H1 (cell line): ENCODE measurements around the gene AHNAK2. TPM values are rescaled to one million over a fixed set of nuclear protein-coding genes. Genes with fewer than 3 reads are reported as not detected.

Experiments
- polyA plus RNA-seq, 7 experiments: library from polyadenylated mRNA; depleted of rRNA in 3 of 7; stranded (reverse) in 5 of 7; unstranded in 2 of 7; fragments of >200 nt in 5 of 7; fragments of 200-250 nt in 2 of 7; gene quantifications; 1 replicate in 5 of 7; 2 replicates in 1 of 7; 4 replicates in 1 of 7; pipeline versions ENCODE4 v1.2.1 to v1.2.3, GENCODE V29; 2011 to 2013; ENCODE audit warnings: missing spikeins in 2 of 7, mixed read lengths in 2 of 7
- total RNA-seq: library from RNA; stranded (reverse); fragmentation: NEBNext Ultra II Directional; extraction: Animal tissue kit (Norgen Biotek cat#: 25700); gene quantifications from 2 replicates; pipeline ENCODE4 v1.2.1, GENCODE V29; 2021
- TF ChIP-seq, protein P1 (sequence below): IDR thresholded peaks from 2 replicates; pipeline ENCODE4 v1.6.1; 2012; ENCODE audit warnings: low read length, inconsistent platforms

The AHNAK2 gene
- total and polyA plus RNA-seq, 2 of the 8 experiments (the other 6 are each of a cell fraction or from before 2014, with no cell fraction given): 0.95 to 2.0 TPM

DNA sequence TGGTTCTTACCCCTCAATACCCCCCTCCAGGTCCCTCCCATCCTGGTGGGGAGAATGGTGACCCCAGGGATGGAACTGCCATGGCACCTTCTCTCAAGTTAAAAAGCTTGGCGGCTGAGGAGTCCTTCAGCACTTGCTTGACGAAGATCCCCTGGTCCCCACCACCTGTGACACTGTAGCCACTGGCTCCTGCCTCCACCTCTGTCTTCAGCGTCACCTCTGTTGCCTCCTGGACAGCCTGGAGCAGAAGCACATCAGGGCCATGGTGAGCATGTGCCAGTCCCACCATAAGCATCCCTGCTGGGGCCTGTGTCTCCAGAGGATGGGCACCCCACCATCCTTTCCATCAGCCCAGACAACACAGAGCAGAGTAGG, 22.8 kb downstream of the AHNAK2 start (continued):
- TF ChIP-seq, protein P1, sequence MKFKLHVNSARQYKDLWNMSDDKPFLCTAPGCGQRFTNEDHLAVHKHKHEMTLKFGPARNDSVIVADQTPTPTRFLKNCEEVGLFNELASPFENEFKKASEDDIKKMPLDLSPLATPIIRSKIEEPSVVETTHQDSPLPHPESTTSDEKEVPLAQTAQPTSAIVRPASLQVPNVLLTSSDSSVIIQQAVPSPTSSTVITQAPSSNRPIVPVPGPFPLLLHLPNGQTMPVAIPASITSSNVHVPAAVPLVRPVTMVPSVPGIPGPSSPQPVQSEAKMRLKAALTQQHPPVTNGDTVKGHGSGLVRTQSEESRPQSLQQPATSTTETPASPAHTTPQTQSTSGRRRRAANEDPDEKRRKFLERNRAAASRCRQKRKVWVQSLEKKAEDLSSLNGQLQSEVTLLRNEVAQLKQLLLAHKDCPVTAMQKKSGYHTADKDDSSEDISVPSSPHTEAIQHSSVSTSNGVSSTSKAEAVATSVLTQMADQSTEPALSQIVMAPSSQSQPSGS: no peak
